T-helper 22 cell (primary cell): ENCODE measurements around the gene ZNF222.

Source experiments
- DNase-seq: peaks from one replicate; pipeline ENCODE4 v3.0.0-alpha.2; 2020; ENCODE audit warnings: low read depth

Gene ZNF222

DNA sequence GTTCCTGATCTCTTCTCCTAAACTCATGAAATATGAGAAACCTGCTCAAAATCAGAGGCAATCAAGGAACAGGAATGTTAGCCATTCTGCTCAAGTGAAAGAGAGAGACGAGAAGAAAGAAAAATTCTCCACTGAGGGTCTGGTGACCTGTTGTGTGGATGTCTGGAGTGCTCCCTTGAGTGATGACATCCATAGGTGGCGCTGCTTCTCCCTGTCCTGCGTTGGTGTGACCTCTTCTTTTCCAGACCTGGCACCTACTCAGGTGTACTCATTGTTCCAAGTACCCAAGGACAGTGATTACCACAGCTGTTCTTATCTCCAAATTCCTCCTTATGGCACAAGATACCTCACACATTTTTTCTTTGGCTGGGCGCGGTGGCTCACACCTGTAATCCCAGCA lies 30.7 kb downstream of the ZNF222 start:
- no peak for DNase-seq

DNA sequence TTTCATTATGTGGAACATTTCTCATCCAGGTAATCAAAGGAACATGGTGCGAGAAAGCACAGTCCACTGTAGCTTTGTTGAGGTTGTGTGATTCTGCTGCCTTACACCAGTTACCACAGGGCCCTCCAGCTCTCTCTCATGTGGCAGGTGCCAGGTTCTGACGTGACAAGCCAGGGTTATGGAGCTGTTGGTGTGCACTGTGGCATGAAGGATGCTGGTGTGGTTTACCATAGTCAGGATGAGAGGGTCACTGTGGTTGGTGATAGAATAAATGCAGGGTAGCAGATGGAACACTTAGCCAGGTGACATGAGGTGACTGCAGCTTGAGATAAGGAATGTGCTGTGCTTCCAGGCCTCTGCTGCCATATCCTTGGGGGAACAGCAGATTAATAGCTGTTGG lies 34.0 kb downstream of the ZNF222 start:
- no peak for DNase-seq

DNA sequence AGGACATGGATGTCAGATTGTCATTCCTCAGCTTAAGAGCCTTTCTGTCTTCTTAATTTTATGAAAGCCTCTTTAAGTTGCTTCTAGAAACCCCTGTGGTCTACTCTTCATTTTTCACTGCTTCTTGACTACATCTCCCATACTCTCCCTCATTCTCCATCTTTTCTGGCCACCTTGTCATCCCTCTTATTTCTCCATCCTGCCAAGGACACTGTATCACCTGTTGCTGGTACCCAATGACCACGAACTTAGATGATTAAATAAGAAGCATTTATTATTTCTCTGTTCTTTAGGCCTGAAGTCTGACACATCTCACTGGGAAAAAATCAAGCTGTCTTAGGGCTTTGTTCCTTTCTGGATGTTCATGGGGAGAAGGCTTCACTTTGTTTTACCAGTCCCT lies 35.9 kb downstream of the ZNF222 start:
- no peak for DNase-seq

DNA sequence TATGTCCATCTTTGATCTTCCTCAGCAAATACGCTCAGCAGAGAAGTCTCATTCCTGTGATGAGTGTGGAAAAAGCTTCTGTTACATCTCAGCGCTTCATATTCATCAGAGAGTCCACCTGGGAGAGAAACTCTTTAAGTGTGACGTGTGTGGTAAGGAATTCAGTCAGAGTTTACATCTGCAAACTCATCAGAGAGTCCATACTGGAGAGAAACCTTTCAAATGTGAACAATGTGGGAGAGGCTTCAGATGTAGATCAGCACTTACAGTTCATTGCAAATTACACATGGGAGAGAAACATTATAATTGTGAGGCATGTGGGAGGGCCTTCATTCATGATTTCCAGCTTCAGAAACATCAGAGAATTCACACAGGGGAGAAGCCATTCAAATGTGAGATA lies 41.1 kb downstream of the ZNF222 start:
- no peak for DNase-seq

DNA sequence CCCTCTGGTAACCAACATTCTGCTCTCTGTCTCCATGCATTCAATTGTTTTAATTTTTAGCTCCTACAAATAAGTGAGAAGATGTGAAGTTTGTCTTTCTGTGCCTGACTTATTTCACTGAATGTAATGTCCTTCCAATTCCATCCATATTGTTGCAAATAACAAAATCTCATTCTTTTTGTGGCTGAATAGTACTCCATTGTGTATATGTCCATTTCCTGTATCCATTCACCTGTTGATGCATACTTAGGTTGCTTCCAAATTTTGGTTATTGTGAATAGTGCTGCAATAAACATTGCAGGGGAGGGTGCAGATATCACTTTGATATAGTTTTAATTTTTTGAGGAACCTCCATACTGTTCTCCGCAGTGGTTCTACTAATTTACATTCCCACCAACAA lies 44.2 kb downstream of the ZNF222 start:
- DNase-seq: no peak

DNA sequence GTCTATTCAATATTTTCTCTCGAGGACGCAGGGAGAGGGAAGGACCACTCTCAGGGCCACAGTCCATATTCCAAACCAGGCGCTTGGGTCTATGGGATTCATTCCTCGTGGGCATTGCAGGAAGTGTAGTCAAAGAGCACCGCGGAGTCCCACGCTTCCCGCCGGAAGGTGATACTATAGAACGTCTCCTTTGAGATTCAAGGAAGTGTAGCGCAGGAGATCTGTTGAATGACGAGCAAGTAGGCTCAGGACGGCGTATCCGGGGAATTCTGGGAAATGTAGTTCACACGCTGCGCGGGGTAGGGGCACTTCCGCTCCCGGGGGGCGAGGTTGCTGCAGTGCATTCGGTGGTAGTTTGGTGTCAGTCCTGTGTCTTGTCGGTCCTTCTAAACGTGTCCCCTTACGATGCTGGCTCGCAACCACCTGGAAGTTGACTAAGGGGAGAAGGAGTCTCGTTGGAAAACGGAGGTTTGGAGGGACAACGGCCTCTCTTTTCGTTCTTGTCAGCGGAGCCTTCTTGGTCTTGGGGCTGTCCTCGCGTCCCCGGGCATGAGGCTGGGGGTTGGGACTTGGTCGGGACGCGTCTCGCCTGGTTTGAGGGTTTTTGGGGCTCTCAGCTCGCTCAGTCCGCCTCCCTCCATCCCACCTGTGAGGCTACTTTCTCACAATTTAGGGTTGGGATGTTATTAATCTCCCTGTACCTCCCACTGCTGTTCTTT lies 46.8 kb downstream of the ZNF222 start, which contains the start of gene ZNF284:
ZNF284 (plus strand) TSS at position 336 of the 719 bp plus-strand sequence. CDS start 4,231 bp downstream, outside the sequence.
- peak; percentile 69 for DNase-seq

DNA sequence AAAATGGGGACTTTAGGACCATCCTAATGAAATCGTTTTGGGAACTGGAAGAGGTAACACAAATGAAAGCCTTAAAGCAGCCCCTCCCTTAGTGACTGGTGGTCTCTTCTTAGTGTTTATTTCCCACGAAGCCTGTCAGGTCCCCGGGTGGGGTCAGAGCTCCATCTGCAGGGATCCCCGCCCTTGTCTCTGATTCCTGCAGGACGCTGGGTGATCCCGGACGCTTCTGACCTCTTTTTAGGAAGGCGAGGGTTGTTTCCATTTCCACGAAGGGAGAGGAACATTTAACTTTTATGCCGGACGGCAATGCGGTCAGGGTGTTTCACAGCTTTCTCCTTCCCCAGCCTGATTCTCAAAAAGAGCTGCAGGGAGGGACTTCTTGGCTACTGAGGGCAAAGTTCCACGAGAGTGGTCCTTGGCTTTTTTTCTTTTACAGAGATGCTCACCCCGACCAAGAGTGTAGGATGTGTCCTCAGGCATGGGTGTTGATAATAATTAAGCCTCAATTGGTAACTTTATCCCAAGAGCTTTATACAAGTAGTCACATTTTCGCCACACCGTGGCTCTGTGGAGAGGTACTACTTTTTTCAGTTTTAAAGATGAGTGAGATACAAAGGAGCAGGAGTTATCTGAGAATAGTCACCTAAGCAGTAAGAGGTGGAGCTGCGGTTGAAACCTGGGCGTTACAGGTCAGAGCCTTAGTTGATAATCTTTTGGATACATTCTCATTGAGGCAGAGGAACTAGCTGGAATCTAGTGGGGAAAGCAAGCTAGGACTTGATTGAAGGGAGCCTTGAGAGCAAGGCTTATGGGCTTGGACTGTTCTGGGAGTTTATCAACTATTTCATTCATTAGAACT lies 47.6 kb downstream of the ZNF222 start:
- DNase-seq: no peak

DNA sequence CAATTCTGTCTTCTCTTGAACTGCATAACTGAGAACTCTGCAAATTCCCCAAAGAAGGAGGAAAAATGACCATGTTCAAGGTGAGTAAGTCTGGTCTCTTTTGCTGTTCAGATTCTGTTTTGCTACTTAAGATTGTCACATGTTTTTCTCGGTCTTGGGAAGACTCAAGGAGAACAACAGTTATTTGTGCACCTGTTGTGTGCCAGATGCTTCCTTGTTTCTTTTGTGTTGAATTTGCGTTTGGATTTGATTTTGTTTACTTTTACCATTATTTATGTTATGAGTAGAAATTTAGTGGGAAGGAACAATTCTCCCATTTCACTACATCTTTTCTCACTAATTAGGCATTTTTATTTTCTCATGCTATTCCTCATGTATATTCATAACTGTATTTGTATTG lies 51.1 kb downstream of the ZNF222 start:
- DNase-seq: no peak
